Brain microvascular endothelial cell (primary cell): ENCODE results near the gene HAP1.

ENCODE experiments used
- DNase-seq: peaks from one replicate; pipeline ENCODE4 v3.0.0-alpha.2; 2020
- H3K27ac ChIP-seq: fragments of 250-450 bp; sonication (Bioruptor Pico); 2 replicates; pipeline ENCODE4 v1.5.1; 2020; ENCODE audit warnings: mild to moderate bottlenecking, moderate library complexity
- H3K27me3 ChIP-seq: fragments of 250-450 bp; sonication (Bioruptor Pico); replicated peaks from 2 replicates; pipeline ENCODE4 v1.5.1; 2020; ENCODE audit warnings: mild to moderate bottlenecking
- H3K36me3 ChIP-seq: fragments of 250-450 bp; sonication (Bioruptor Pico); replicated peaks from 2 replicates; pipeline ENCODE4 v1.5.1; 2020; ENCODE audit warnings: mild to moderate bottlenecking
- H3K4me3 ChIP-seq: 2 replicates; pipeline ENCODE4 v1.5.1; 2011; ENCODE audit warnings: low read depth, mild to moderate bottlenecking, control low read depth, low read length, moderate library complexity
- in situ Hi-C: cut with HindIII; loops from 2 replicates; pipeline ENCODE4 v1.10.0; 2017; ENCODE audit warnings: low sequenced_read_pairs, low pct_ligation_motif_present
- TF ChIP-seq, protein P1 (sequence below): IDR thresholded peaks from 2 replicates; pipeline ENCODE4 v1.5.1; 2011; ENCODE audit warnings: low read depth, mild to moderate bottlenecking, moderate library complexity, low read length, control low read depth, inconsistent platforms; ENCODE audit errors: missing control alignments

Gene HAP1

DNA sequence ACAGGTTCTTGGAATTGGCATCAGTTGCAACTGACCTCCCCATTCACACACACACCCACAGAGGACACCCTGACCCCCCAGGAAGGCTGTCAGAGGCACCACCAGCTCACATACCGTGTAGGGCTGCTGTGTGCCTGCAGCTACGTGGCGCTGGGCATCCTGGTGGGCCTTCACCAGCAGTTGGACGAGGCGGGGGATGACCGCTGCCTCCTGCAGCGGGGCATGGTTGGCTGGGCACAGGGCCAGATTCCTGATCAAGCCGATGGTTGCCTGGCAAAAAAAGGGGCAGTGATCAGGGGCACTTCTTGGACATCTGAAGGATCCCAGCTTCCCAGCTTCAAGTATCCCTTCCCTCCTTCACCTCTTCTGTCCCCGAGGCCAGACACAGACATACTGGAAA, 24.2 kb upstream of the HAP1 start:
- Histone ChIP-seq H3K4me3 (no peak overlapping the region), H3K27me3 (no peaks in the 10 kb centered on the region), H3K27ac (no peak overlapping the region), H3K36me3 (peaks cover 77% of the 10 kb centered on the region)
- no peak for DNase-seq
- in situ Hi-C loops, result no loop called here
- TF ChIP-seq, protein P1, sequence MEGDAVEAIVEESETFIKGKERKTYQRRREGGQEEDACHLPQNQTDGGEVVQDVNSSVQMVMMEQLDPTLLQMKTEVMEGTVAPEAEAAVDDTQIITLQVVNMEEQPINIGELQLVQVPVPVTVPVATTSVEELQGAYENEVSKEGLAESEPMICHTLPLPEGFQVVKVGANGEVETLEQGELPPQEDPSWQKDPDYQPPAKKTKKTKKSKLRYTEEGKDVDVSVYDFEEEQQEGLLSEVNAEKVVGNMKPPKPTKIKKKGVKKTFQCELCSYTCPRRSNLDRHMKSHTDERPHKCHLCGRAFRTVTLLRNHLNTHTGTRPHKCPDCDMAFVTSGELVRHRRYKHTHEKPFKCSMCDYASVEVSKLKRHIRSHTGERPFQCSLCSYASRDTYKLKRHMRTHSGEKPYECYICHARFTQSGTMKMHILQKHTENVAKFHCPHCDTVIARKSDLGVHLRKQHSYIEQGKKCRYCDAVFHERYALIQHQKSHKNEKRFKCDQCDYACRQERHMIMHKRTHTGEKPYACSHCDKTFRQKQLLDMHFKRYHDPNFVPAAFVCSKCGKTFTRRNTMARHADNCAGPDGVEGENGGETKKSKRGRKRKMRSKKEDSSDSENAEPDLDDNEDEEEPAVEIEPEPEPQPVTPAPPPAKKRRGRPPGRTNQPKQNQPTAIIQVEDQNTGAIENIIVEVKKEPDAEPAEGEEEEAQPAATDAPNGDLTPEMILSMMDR, result no peak

DNA sequence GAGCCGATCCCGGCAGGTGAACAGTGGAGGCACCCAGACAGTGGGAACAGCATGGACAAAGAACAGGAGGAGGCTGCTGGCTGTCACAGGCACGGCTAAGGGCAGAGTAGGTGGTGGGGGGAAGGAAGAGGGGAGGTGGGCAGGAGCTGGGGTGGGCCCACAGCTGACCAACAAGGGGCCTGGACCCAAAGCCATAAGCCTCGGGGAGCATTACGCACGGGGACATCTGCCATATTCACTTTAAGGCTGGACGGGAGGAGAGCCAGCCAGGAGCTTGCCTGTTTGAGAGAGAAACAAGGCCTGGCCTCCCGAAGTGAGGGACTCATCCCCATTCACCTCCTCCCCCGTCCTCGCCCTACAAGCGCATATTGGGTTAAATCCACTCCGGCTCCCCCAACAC, 19.6 kb upstream of the HAP1 start:
- no peak overlapping the region for H3K27ac ChIP-seq
- DNase-seq, result no peak
- no peak overlapping the region for H3K4me3 ChIP-seq
- H3K36me3 ChIP-seq, result peaks cover 58% of the 10 kb centered on the region
- H3K27me3 ChIP-seq, result no peaks in the 10 kb centered on the region
- TF ChIP-seq, protein P1, result no peak
- in situ Hi-C loops, result no loop called here

DNA sequence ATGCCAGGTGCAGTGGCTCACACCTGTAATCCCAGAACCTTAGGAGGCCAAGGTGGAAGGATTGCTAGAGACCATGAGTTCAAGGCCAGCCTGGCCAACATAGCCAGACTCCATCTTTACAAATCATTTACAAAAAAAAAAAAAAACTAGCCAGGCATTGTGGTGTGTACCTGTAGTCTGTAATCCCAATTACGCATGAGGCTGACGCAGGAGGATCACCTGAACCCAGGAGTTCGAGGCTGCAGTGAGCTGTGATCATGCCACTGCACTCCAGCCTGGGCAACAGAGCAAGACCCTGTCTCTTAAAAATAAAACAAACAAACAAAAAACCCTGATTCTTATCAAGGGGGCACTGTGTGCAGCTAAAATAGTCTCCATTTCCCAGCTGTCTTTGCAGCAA, 16.8 kb upstream of the HAP1 start:
- no peaks in the 10 kb centered on the region for H3K27me3 ChIP-seq
- in situ Hi-C loops, result no loop called here

DNA sequence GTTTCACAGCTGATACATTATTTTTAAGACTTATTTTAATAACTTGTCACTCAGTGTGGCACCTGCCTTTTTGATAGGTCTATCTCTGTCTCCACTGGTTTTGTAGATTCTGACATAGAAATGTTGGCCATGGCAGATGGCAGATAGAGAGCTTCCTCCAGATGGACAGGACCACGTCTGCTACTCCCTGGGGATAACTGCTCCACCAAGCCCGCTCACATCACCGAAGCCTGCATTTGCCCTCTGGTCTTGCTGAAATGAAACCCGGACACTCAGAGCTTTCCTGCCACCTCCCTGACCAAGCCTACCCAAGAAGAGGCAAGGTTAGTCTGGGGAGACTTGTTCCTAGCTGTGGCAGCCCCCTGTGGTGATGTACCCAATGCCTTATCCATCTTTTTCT, 16.4 kb upstream of the HAP1 start:
- H3K27ac ChIP-seq, result no peak overlapping the region
- H3K36me3 ChIP-seq, result peaks cover 33% of the 10 kb centered on the region
- no peak overlapping the region for H3K4me3 ChIP-seq
- in situ Hi-C loops, result no loop called here
- TF ChIP-seq, protein P1, result no peak
- no peak for DNase-seq
- H3K27me3 ChIP-seq, result no peaks in the 10 kb centered on the region

More for the DNA sequence above, 16.8 kb upstream of the HAP1 start:
- no peak for DNase-seq
- Histone ChIP-seq H3K36me3 (peaks cover 34% of the 10 kb centered on the region), H3K27ac (no peak overlapping the region), H3K4me3 (no peak overlapping the region)
- TF ChIP-seq, protein P1, result no peak

DNA sequence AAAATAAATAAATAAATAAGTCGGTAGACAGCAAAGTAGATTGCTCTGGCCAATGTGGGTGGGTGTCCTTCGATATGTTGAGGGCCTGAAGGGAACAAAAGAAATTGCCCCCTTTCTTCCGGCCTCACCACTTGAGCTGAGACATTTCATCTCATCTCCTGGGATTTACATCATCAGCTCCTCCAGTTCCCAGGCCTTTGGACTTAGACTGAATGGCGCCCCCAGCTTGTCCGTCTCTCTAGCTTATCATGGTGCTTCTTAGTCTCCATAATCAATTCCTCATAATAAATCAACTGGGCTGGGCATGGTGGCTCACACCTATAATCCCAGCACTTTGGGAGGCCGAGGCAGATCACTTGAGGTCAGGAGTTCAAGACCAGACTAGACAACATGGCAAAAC, 13.8 kb upstream of the HAP1 start:
- no peaks in the 10 kb centered on the region for H3K27me3 ChIP-seq
- TF ChIP-seq, protein P1, result no peak
- DNase-seq, result no peak
- in situ Hi-C loops, result loop anchor here (10.0 kb wide), 1 partner anchor 57 kb away; no protein-coding TSS in a partner anchor
- H3K27ac ChIP-seq, result no peak overlapping the region
- H3K36me3 ChIP-seq, result peaks cover 11% of the 10 kb centered on the region
- H3K4me3 ChIP-seq, result no peak overlapping the region

DNA sequence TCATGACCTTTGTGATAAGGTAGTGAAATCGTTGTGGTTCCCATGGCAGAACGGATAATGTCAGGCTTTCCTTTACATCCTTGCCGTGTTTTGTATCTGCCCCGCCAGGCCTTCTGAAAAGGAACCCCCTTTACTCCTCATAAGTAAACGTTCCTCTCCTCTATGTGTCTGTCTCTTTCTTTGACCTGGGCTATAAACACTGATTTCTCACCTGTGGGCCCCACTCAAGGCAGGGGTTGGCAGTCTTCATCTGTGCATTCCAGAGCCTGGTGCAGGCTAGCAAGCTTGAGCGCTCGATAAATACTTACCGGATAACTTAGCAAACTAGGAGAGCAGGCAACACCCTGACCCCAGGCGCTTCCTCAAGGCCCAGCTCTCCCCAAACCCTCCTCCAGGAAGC, 7.3 kb upstream of the HAP1 start:
- no peak for DNase-seq

More for the DNA sequence above, 7.3 kb upstream of the HAP1 start:
- Histone ChIP-seq H3K36me3 (no peaks in the 10 kb centered on the region), H3K27ac (no peak overlapping the region), H3K27me3 (peaks cover 2% of the 10 kb centered on the region), H3K4me3 (no peak overlapping the region)
- TF ChIP-seq, protein P1, result no peak
- in situ Hi-C loops, result loop anchor here (10.0 kb wide), 1 partner anchor 63 kb away; no protein-coding TSS in a partner anchor
